NCI-H82 treated with DMSO at 0.1 percent for 48 hours (cell line): ENCODE measurements around the gene MCUR1.

ENCODE experiments used
- DNase-seq: peaks from one replicate; lab custom pipeline; 2025; ENCODE audit not compliant: unreplicated experiment; lab: John Stamatoyannopoulos, UW

The MCUR1 gene

GRCh38 chr6:13742961-13743735 lies 71.2 kb downstream of the MCUR1 start:
- DNase-seq = no peak

GRCh38 chr6:13741365-13741764 lies 73.0 kb downstream of the MCUR1 start:
- no peak for DNase-seq
